Ramos (cell line): ENCODE results near the gene SERPINA1.

Experiments used
- in situ Hi-C: fragments of 300-500 bp; cut with MboI; formaldehyde crosslinking; loops from one replicate; pipeline ENCODE4 v1.14.3; 2022; ENCODE audit warnings: low sequenced_read_pairs; ENCODE audit not compliant: unreplicated experiment

SERPINA1 gene

DNA sequence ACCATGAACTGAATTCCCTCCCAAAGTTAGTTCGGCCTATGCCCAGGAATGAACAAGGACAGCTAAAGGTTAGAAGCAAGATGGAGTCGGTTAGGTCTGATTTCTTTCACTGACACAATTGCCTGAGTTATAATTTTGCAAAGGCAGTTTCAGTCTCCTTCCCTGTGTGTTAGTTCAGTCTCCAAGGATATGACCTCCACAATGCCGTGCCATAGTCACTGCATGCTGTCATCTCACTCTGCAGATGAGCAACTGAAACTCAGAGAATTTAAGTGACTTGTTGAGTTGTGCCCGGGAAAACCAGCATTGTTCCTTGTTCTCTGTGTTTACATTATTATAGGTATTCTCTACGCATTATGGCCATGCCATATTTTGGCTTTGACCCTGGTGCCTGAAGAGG is 10.1 kb upstream of the SERPINA1 start:
- in situ Hi-C loops, result no loop called here

DNA sequence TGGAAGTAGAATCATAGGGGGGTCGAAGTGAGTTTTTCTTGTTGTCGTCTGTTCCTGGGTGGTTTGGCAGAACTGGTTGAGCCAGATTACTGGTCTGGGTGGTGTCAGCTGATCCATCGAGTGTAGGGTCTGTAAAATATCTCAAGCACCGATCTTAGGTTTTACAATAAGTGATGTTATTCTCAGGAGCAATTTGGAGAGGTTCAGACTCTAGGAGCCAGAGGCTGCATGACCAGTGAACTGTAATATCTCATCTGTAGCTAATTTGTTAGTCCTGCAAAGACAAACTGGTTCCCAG is 9.7 kb upstream of the SERPINA1 start:
- in situ Hi-C loops, result no loop called here

GRCh38 chr14:94397289-94398181 is 9.1 kb upstream of the SERPINA1 start:
- in situ Hi-C loops, result no loop called here

- in situ Hi-C loops, result no loop called here
These were observed 8.3 kb upstream of the SERPINA1 start for GRCh38 chr14:94396628-94397225.

GRCh38 chr14:94395888-94396574 is 7.6 kb upstream of the SERPINA1 start:
- in situ Hi-C loops, result no loop called here

GRCh38 chr14:94395282-94395887 is 7.0 kb upstream of the SERPINA1 start:
- in situ Hi-C loops, result no loop called here

GRCh38 chr14:94394581-94395207 is 6.3 kb upstream of the SERPINA1 start:
- in situ Hi-C loops, result no loop called here

GRCh38 chr14:94394025-94394493 is 5.7 kb upstream of the SERPINA1 start:
- in situ Hi-C loops, result no loop called here

GRCh38 chr14:94393474-94393873 is 5.1 kb upstream of the SERPINA1 start:
- in situ Hi-C loops, result no loop called here

- in situ Hi-C loops, result no loop called here
These were observed 4.1 kb upstream of the SERPINA1 start for GRCh38 chr14:94392510-94392935.

DNA sequence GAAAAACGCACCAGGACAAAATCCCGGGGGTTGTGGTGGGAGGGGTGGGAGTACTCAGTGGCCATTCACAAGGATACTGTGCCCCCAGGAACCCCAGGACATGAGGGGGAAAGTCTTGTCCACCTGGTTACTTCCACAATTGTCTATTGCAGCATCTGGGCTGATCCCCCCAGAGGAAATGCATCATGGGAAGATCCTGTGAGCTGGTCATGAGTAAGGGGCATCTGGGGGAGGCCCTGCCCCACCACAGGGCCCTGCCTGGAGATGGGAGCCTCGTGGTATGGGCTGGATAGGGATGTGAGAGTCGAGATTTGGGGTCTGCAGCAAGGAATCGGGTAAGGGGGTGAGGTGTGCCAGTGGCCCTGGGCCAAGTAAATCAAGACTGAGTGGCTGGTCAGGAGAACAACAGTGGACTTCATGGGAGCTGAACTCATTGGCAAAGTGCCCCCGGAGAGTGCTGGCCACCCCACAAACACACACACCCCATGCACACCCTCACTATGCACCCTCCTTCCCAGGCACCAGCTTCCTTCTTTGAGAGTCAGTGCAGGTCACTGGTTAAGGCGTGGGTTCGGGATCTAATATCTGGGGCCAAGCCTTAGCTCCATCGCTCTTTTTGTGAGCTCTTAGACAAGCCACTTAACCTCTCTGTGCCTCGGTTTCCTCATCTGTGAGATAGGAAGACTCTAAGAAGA is 3.0 kb upstream of the SERPINA1 start:
- in situ Hi-C loops, result no loop called here

- in situ Hi-C loops, result no loop called here
These were observed 2.1 kb upstream of the SERPINA1 start for GRCh38 chr14:94390372-94391086.

DNA sequence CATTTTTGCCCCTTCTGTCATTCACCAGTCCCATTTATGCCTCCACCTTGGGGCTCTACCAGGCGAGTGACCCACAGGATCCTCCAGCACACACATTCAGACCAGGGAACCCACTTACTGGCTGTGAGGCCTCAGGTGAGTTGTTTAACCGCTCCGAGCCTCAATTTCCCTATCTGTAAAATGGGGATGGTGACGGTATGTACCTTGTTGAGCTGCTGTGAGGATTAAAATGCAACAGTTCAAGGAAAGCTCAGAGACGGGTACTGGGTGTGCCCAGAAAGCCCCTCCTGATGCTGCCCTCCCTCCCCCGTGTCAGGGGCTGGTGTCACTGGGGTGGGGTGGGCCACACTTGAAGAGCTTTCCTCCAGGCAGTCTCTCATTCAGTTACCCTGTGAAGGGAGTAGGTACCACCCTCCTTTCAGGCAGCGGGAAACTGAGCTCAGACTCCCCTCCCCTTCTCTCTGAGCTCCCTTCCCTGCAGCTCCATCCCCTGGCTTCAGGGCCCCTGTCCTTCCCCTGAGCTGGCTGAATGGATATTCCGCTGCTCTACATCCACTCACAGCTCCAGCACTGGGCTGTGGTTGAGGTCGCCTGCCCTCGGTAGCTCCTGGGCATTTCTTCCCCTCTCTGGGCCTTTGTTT is 1.4 kb upstream of the SERPINA1 start:
- in situ Hi-C loops, result no loop called here

- in situ Hi-C loops, result no loop called here
These were observed 685 bp upstream of the SERPINA1 start for GRCh38 chr14:94389104-94389469.

DNA sequence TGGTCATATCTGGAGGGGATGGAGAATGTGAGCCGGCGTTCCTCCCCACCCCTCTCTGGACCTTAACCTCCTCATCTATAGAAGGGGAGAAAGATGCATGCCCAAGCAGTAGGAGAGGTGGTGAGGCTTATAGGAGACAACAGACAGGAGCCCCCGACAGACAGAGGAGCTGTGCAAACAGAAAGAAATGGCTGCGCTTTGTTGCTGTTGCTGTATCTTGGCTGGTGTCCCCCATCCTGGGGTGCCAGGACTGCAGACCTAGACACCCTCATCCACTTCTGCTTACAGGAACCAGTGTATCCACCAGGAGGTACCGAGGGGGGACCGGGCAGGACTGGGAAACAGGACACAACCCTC is 397 bp downstream of the SERPINA1 start:
- in situ Hi-C loops, result no loop called here

DNA sequence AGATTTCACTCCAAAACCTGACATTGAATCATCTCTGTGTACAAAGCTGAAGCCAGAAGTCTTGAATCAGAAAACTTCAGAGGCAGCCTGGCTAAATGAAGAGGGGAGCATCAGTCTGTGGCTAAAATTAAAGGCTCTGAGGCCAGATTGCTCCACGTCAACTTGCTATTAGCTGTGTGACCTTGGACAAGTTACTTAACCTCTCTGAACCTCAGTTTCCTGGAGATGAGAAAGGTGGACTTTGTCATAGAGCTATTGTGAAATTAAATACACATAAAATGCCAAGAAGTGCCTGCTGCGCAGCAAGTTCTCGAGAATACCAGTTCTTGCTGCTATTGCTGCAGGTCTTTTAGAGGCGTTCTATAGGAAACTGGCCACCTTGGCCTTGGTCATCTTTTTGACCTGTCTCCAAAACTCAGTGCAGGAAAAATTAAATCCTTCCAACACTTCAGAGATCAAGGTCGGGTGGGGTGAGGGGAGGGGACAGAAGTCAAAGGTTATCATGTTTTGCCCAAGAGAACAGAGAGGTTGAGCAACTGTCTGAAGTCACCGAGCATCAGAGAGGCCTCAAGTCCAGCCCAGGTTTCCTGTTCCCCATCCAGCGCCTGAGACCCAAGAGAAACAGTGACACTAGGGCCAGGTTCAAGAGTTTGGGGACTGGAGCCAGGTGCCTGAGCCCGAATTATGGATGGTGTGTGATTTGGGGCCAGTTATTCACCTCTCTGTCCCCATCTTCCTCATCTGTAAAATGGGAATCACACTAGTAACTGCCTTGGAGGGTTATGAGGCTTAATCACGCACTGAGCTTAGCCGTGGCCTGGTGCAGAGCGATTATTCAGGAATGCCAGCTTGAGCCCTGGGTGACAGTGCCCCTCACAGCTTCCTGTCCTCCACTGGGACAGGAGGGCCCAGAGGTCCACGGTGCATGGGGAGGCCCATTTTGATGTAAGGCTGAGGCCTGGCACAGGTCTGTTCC is 1.1 kb downstream of the SERPINA1 start:
- in situ Hi-C loops, result no loop called here

DNA sequence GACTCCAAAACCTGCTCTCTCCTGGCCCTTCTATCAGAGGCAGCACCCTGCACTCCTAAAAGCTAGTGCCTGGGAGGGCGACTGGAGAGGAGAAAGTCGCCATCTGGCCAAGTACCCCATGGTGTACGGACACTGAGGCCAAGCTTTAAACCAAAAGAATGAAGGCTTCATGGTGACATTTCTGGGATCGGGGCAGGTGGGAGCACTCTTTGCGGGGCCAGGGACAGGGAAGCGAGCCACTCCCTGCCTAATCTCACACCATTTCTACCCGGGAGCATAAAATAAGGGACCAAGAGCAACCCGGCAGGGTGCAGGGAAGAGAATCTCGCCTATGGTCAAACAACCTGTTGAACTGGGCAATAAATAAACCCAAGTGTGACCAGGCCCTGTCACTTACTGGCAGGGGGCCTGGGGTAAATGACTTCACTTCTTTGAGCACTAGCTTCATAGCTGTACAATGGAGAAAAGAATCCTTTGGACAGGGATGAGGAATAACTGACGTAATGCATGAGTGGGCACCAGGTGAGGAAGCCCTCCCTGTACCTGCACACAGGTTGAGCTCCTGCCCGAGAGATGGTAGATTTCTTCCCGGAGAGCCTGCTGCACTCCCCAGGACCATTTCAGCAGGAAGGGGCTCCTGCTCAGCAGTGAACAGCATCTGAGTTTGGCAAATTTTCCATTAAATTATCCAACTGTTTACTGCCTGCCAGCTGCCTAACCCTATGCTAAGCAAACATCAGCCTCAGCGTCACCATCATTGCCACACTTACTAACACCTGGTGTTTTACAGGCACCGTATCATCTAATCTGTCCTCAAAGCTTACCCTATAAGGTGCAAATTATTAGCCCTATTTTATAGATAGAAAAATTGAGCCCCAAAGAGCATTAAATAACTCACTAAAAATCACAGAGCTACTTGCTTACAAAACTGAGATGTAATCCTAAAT is 2.0 kb downstream of the SERPINA1 start:
- in situ Hi-C loops, result no loop called here
